ENCODE measurements around the gene FZD4.
"Not testable (repeated sequence)": the region's sequence is repeated elsewhere in the genome, so short reads cannot be mapped to it uniquely, and the experiment has no call there.

The FZD4 gene

GRCh38 chr11:86940122-86940777, 14.9 kb downstream of the FZD4 start:
- Mint-ChIP-seq H3K4me1 (no peaks in the 10 kb centered on the region), H3K36me3 (ENCODE audit: insufficient read depth) (no peaks in the 10 kb centered on the region), H3K4me3 (no peak overlapping the region), H3K9me3 (no peaks in the 10 kb centered on the region), H3K27ac (ENCODE audit: low read depth) (no peak overlapping the region), H3K27me3 (peaks cover 11% of the 10 kb centered on the region)
- DNase-seq (ENCODE audit: low spot score in 2 of 2) (no peak), ATAC-seq (replicated peaks; ENCODE audit: extremely low read depth, poor library complexity, severe bottlenecking) (no peak)

DNA sequence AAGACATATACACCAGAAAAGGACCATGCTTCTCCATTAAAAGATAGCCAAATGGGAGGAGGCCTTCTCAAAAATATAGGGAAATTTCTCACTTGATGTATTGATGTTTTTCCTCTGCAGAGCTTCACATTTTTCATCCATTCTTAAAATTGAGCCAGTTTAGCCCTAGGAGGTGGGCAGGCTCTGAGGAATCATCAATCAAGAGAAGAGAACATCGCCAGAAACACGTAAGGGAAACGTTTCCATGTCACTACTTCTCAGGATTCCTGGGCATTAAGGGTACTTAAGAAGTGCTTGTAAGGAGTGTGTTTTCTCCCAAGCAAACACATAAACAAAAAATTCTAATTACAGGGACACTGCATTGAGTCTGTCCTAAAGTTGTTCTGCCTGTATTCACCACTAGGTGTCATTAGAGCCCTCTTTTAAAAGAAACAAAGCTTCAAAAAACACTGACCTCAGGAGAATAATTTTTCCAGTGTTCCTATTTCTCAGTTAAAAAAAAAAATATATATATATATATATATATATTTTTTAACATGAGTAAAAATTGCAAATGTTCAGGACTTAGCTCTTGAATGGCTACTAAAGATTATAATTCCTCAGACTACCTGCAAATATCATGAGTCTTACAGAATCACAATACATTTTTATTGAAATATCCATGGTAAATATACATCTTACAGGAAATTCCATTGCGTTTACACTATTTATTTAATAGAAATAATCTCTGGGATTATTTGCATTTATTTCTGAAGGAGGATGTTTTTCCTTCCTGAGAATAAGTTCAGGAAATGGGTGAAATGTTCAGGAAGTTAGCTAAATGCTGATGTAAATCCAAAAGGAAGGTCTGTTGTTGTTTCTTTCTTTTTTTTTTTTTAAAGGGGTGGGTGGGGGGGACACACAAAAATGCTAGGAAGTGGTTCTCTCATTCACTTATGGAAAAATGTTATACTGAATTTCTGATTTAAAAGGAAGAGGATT, 16.0 kb downstream of the FZD4 start:
- H3K36me3 Mint-ChIP-seq (ENCODE audit: insufficient read depth): no peaks in the 10 kb centered on the region
- peaks cover 11% of the 10 kb centered on the region for H3K27me3 Mint-ChIP-seq
- H3K27ac Mint-ChIP-seq (ENCODE audit: low read depth): no peak overlapping the region
- H3K9me3 Mint-ChIP-seq: no peaks in the 10 kb centered on the region
- H3K4me1 Mint-ChIP-seq: no peaks in the 10 kb centered on the region
- H3K4me3 Mint-ChIP-seq: no peak overlapping the region
- DNase-seq (ENCODE audit: low spot score in 2 of 2): no peak
- no peak for ATAC-seq (replicated peaks; ENCODE audit: extremely low read depth, poor library complexity, severe bottlenecking)

DNA sequence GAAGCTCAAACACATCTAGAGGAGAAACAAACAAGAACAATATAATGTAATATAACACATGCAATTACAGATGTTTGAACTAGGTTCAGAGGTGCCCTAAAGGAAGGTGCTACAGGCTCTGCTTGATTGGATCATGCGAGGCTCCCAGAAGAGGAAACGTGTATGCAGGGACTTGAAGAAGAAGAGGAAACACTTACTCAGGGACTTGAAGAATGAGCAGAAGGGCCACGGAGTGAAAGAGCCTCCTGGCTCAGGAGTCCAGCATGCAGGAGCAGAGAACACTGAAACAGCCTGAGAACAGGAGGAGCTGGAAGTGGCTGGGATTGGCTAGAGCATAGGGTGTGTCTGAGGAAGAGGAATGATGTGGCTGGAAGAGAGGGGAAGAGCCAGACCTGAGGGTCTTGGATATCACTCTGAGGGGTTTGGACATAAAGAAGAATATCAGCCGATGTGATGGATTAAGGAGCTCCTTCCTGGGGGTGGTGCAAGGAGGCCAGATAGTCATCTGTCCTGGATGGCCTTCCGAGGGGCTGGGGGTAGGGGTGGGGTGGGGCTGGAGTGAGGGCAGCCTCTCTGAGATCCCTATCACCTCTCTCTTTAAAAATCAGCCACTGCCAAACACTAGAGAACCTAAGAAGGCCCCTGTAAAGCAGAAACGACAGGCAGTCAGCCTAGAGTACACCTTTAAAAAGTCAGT, 16.8 kb downstream of the FZD4 start:
- Mint-ChIP-seq H3K4me1 (no peaks in the 10 kb centered on the region), H3K27ac (ENCODE audit: low read depth) (no peak overlapping the region), H3K4me3 (no peak overlapping the region), H3K27me3 (peaks cover 11% of the 10 kb centered on the region), H3K36me3 (ENCODE audit: insufficient read depth) (no peaks in the 10 kb centered on the region), H3K9me3 (no peaks in the 10 kb centered on the region)
- DNase-seq (ENCODE audit: low spot score in 2 of 2): no peak
- no peak for ATAC-seq (replicated peaks; ENCODE audit: extremely low read depth, poor library complexity, severe bottlenecking)

GRCh38 chr11:86937193-86937806, 17.9 kb downstream of the FZD4 start:
- H3K4me1 Mint-ChIP-seq; H3K9me3 Mint-ChIP-seq; H3K27ac Mint-ChIP-seq (ENCODE audit: low read depth); DNase-seq (ENCODE audit: low spot score in 2 of 2); ATAC-seq (replicated peaks; ENCODE audit: extremely low read depth, poor library complexity, severe bottlenecking); H3K4me3 Mint-ChIP-seq; H3K36me3 Mint-ChIP-seq (ENCODE audit: insufficient read depth): not testable (repeated sequence)
- peaks cover 11% of the 10 kb centered on the region for H3K27me3 Mint-ChIP-seq

DNA sequence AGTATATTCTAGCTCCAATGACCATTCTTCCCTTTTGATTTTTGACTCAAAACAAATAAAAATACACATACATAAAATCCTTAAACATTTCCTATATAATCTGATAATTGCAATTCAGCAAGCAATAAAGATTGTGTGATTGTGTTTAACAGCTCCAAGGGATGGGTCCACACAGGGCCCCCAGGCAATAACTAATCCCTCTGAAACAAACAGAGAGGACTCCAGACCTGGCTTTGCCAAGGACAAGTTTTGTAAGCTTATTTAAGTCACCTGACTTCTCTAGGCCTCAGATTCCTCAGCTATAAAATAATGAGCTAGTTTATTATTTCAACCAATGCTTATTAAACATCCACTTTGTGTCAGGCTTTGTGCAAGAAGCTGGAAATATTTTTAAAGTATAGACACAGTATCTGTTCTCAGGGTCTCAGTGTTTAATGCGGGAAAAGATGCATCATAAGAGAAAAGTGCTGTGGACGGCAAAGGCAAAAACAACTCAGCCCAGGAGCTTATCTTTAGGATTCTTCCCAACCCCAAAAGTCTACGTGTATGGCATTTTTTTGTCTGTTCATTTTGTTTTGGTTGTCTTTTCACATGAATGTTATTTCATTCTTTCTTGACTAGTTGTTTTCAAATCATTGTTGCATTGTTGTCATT, 20.1 kb downstream of the FZD4 start:
- H3K27ac Mint-ChIP-seq (ENCODE audit: low read depth): no peak overlapping the region
- H3K36me3 Mint-ChIP-seq (ENCODE audit: insufficient read depth): no peaks in the 10 kb centered on the region
- ATAC-seq (replicated peaks; ENCODE audit: extremely low read depth, poor library complexity, severe bottlenecking) (no peak), DNase-seq (ENCODE audit: low spot score in 2 of 2) (no peak)
- H3K4me3 Mint-ChIP-seq: no peak overlapping the region
- peaks cover 10% of the 10 kb centered on the region for H3K4me1 Mint-ChIP-seq
- no peaks in the 10 kb centered on the region for H3K9me3 Mint-ChIP-seq
- peaks cover 11% of the 10 kb centered on the region for H3K27me3 Mint-ChIP-seq

GRCh38 chr11:86934582-86934900, 20.7 kb downstream of the FZD4 start:
- peaks cover 11% of the 10 kb centered on the region for H3K27me3 Mint-ChIP-seq

DNA sequence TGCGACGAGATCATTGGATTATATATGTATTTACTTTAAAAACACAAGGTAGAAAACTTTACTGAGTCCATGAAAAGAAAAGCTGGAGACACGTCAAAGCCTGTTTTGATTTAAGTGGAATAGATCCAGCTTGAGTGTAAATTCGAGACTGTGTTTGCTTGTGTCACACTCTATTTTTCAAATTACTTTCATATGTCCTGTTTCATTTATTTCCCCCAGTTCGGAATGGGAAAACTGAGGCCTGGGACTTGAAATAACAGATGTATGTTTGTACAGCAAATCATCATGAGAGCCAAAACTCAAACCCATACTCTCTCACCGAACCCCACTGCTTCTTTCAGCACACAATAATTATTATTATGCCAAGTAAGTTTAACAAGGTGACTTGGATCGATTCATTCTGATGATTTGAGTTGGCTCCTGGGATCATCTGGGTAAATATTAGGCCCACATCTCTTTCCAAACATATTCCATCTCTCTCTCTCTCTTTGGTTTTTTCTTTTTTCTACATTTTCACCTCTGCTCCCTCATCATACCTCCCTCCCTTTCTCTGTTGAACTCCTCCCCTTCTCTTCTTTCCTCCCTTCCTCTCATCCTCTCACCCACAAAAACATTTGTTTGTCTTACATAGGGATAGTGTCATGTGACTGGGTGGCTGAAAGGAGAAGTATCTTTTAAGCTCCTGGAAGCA, 21.2 kb downstream of the FZD4 start:
- no peak for DNase-seq (ENCODE audit: low spot score in 2 of 2)
- Mint-ChIP-seq H3K4me1 (peaks cover 10% of the 10 kb centered on the region), H3K27me3 (peaks cover 11% of the 10 kb centered on the region), H3K4me3 (no peak overlapping the region), H3K9me3 (no peaks in the 10 kb centered on the region), H3K36me3 (ENCODE audit: insufficient read depth) (no peaks in the 10 kb centered on the region), H3K27ac (ENCODE audit: low read depth) (no peak overlapping the region)
- no peak for ATAC-seq (replicated peaks; ENCODE audit: extremely low read depth, poor library complexity, severe bottlenecking)

More at GRCh38 chr11:86934582-86934900, 20.7 kb downstream of the FZD4 start:
- ATAC-seq (replicated peaks; ENCODE audit: extremely low read depth, poor library complexity, severe bottlenecking) (no peak), DNase-seq (ENCODE audit: low spot score in 2 of 2) (no peak)
- Mint-ChIP-seq H3K4me1 (peaks cover 10% of the 10 kb centered on the region), H3K27ac (ENCODE audit: low read depth) (no peak overlapping the region), H3K4me3 (no peak overlapping the region), H3K36me3 (ENCODE audit: insufficient read depth) (no peaks in the 10 kb centered on the region), H3K9me3 (no peaks in the 10 kb centered on the region)

- Mint-ChIP-seq H3K4me3 (no peak overlapping the region), H3K27me3 (peaks cover 5% of the 10 kb centered on the region), H3K9me3 (no peaks in the 10 kb centered on the region), H3K4me1 (peaks cover 10% of the 10 kb centered on the region), H3K27ac (ENCODE audit: low read depth) (no peak overlapping the region), H3K36me3 (ENCODE audit: insufficient read depth) (no peaks in the 10 kb centered on the region)
- no peak for DNase-seq (ENCODE audit: low spot score in 2 of 2)
- ATAC-seq (replicated peaks; ENCODE audit: extremely low read depth, poor library complexity, severe bottlenecking): no peak
Observed at GRCh38 chr11:86932924-86933875, 22.0 kb downstream of the FZD4 start.

- no peak for ATAC-seq (replicated peaks; ENCODE audit: extremely low read depth, poor library complexity, severe bottlenecking)
- no peaks in the 10 kb centered on the region for H3K27me3 Mint-ChIP-seq
- no peak for DNase-seq (ENCODE audit: low spot score in 2 of 2)
- peaks cover 2% of the 10 kb centered on the region for H3K36me3 Mint-ChIP-seq (ENCODE audit: insufficient read depth)
- no peak overlapping the region for H3K4me3 Mint-ChIP-seq
- H3K4me1 Mint-ChIP-seq: peaks cover 10% of the 10 kb centered on the region
- no peaks in the 10 kb centered on the region for H3K9me3 Mint-ChIP-seq
- no peak overlapping the region for H3K27ac Mint-ChIP-seq (ENCODE audit: low read depth)
Observed at GRCh38 chr11:86932259-86932585, 23.0 kb downstream of the FZD4 start.

- H3K4me1 Mint-ChIP-seq: peaks cover 10% of the 10 kb centered on the region
- H3K27ac Mint-ChIP-seq (ENCODE audit: low read depth): no peak overlapping the region
- H3K36me3 Mint-ChIP-seq (ENCODE audit: insufficient read depth): peaks cover 2% of the 10 kb centered on the region
- no peak overlapping the region for H3K4me3 Mint-ChIP-seq
- no peaks in the 10 kb centered on the region for H3K27me3 Mint-ChIP-seq
- no peaks in the 10 kb centered on the region for H3K9me3 Mint-ChIP-seq
- DNase-seq (ENCODE audit: low spot score in 2 of 2) (no peak), ATAC-seq (replicated peaks; ENCODE audit: extremely low read depth, poor library complexity, severe bottlenecking) (no peak)
Observed at GRCh38 chr11:86931548-86932258, 23.5 kb downstream of the FZD4 start.

Data from central memory CD8-positive, alpha-beta T cell (primary cell).